ENCODE data around the gene NCKAP5. TPM values are rescaled to one million over a fixed set of nuclear protein-coding genes. Genes with fewer than 3 reads are reported as not detected.

NCKAP5 gene
- total and polyA plus RNA-seq, 11 donors: 0.51 to 10.5 (median 5.2) TPM

- ATAC-seq (no peak), DNase-seq (no peak)
- TF ChIP-seq POLR2A (IDR thresholded peaks at IDR 0.05): no peak
- Histone ChIP-seq H3K4me1 (no peaks in the 10 kb centered on the region), H3K27me3 (no peaks in the 10 kb centered on the region), H3K36me3 (no peaks in the 10 kb centered on the region), H3K4me3 (no peak overlapping the region), H3K27ac (no peak overlapping the region), H3K9me3 (peaks cover 0 to 18% (median 3%) of the 10 kb centered on the region in 12 donors)
- intact Hi-C loops (cut with DNase I): no loop called here
- WGBS, 4 donors: 85 to 93% (median 89%) methylated on average over 4 of the region's 4 CpGs
Observed at GRCh38 chr2:133204421-133204820, 363.8 kb downstream of the NCKAP5 start.

GRCh38 chr2:133200684-133201421, 367.4 kb downstream of the NCKAP5 start:
- Histone ChIP-seq H3K4me3 (no peak overlapping the region), H3K27ac (no peak overlapping the region), H3K4me1 (no peaks in the 10 kb centered on the region), H3K36me3 (no peaks in the 10 kb centered on the region), H3K27me3 (no peaks in the 10 kb centered on the region), H3K9me3 (peaks cover 0 to 8% (median 0%) of the 10 kb centered on the region in 12 donors)
- intact Hi-C loops (cut with DNase I): no loop called here
- no peak for ATAC-seq
- no peak for TF ChIP-seq POLR2A (IDR thresholded peaks at IDR 0.05)
- TF ChIP-seq CTCF (IDR thresholded peaks at IDR 0.05): no peak
- WGBS, 4 donors: 71 to 75% (median 71%) methylated on average over 8 of the region's 8 CpGs
- no peak for DNase-seq

- H3K4me1 ChIP-seq: no peaks in the 10 kb centered on the region
- no peaks in the 10 kb centered on the region for H3K27me3 ChIP-seq
- peaks cover 0 to 8% (median 0%) of the 10 kb centered on the region in 12 donors for H3K9me3 ChIP-seq
- H3K36me3 ChIP-seq: no peaks in the 10 kb centered on the region
- H3K27ac ChIP-seq: no peak overlapping the region
- intact Hi-C loops (cut with DNase I): no loop called here
- no peak overlapping the region for H3K4me3 ChIP-seq
- 52 to 68% (median 61%) methylated on average over 1 of the region's 1 CpG for WGBS, 4 donors
- DNase-seq (no peak), ATAC-seq (no peak)
- TF ChIP-seq POLR2A (IDR thresholded peaks at IDR 0.05) (no peak), CTCF (IDR thresholded peaks at IDR 0.05) (no peak)
Observed at GRCh38 chr2:133198678-133199077, 369.6 kb downstream of the NCKAP5 start.

GRCh38 chr2:133197156-133197555, 371.1 kb downstream of the NCKAP5 start:
- Histone ChIP-seq H3K9me3 (peaks cover 0 to 13% (median 0%) of the 10 kb centered on the region in 12 donors), H3K4me3 (no peak overlapping the region), H3K27me3 (no peaks in the 10 kb centered on the region), H3K27ac (no peak overlapping the region), H3K4me1 (no peaks in the 10 kb centered on the region), H3K36me3 (no peaks in the 10 kb centered on the region)
- ATAC-seq (no peak), DNase-seq (no peak)
- intact Hi-C loops (cut with DNase I): no loop called here
- no peak for TF ChIP-seq CTCF (IDR thresholded peaks at IDR 0.05)
- TF ChIP-seq POLR2A (IDR thresholded peaks at IDR 0.05): no peak
- 63 to 77% (median 73%) methylated on average over 2 of the region's 2 CpGs for WGBS, 4 donors
